HG02938 (cell line): ENCODE measurements around the gene LRRC72.
"Not testable (repeated sequence)": the region's sequence is repeated elsewhere in the genome, so short reads cannot be mapped to it uniquely, and the experiment has no call there.

Experiments used
- ATAC-seq: cut with Tn5 transposase; IDR thresholded peaks from one replicate; pipeline ENCODE4 v1.9.1; 2021; ENCODE audit warnings: mild to moderate bottlenecking, moderate library complexity; ENCODE audit not compliant: unreplicated experiment

Gene LRRC72

GRCh38 chr7:16564909-16565426 lies 38.3 kb downstream of the LRRC72 start:
- no peak for ATAC-seq

- ATAC-seq, result no peak
These were observed 45.3 kb downstream of the LRRC72 start for GRCh38 chr7:16571941-16572340.

GRCh38 chr7:16579216-16579615 lies 52.6 kb downstream of the LRRC72 start:
- no peak for ATAC-seq

- no peak for ATAC-seq
These were observed 54.7 kb downstream of the LRRC72 start for GRCh38 chr7:16581286-16581685.

- ATAC-seq, result no peak
These were observed 57.2 kb downstream of the LRRC72 start for GRCh38 chr7:16583834-16584233.

- no peak for ATAC-seq
These were observed 58.9 kb downstream of the LRRC72 start for GRCh38 chr7:16585540-16585939.

GRCh38 chr7:16586081-16586874 lies 59.7 kb downstream of the LRRC72 start:
- no peak for ATAC-seq

GRCh38 chr7:16587129-16587528 lies 60.5 kb downstream of the LRRC72 start:
- no peak for ATAC-seq

GRCh38 chr7:16587790-16588189 lies 61.2 kb downstream of the LRRC72 start:
- no peak for ATAC-seq

- ATAC-seq, result no peak
These were observed 63.3 kb downstream of the LRRC72 start for GRCh38 chr7:16589881-16590280.

- no peak for ATAC-seq
These were observed 63.8 kb downstream of the LRRC72 start for GRCh38 chr7:16590424-16590823.

- no peak for ATAC-seq
These were observed 65.8 kb downstream of the LRRC72 start for GRCh38 chr7:16592395-16592794.

GRCh38 chr7:16594061-16594460 lies 67.4 kb downstream of the LRRC72 start:
- ATAC-seq, result no peak

- ATAC-seq, result no peak
These were observed 68.1 kb downstream of the LRRC72 start for GRCh38 chr7:16594676-16595075.

- not testable (repeated sequence) for ATAC-seq
These were observed 69.0 kb downstream of the LRRC72 start for GRCh38 chr7:16595596-16595995.

GRCh38 chr7:16598015-16598414 lies 71.4 kb downstream of the LRRC72 start:
- ATAC-seq, result no peak

- ATAC-seq, result no peak
These were observed 73.2 kb downstream of the LRRC72 start for GRCh38 chr7:16599860-16600259.

- ATAC-seq, result peak; percentile 48
These were observed 77.0 kb downstream of the LRRC72 start for GRCh38 chr7:16603633-16604032.

- ATAC-seq, result no peak
These were observed 77.4 kb downstream of the LRRC72 start for GRCh38 chr7:16604054-16604453.

GRCh38 chr7:16606704-16607103 lies 80.1 kb downstream of the LRRC72 start:
- ATAC-seq, result no peak

GRCh38 chr7:16609842-16610450 lies 83.3 kb downstream of the LRRC72 start:
- peak; percentile 98 for ATAC-seq

GRCh38 chr7:16611711-16612110 lies 85.1 kb downstream of the LRRC72 start:
- ATAC-seq, result no peak
